ENCODE results near the gene MEX3A.
A peak's percentile ranks its signal among the peaks of the same experiment; 100 is the strongest.

GRCh38 chr1:156054500-156055280 lies 27.6 kb downstream of the MEX3A start, which contains the start of gene LAMTOR2:
- no peak for TF ChIP-seq ZNF281 (CRISPR knock-in tag; IDR thresholded peaks at IDR 0.05)
- no peak for TF ChIP-seq CTCF (IDR thresholded peaks at IDR 0.05)
- TF ChIP-seq SP1 (CRISPR knock-in tag; conservative IDR thresholded peaks at IDR 0.05) = peak; percentile 95
- TF ChIP-seq NR3C1 (CRISPR knock-in tag; conservative IDR thresholded peaks at IDR 0.05; ENCODE audit: low read depth) = no peak
- no peak for TF ChIP-seq ESRRA (CRISPR knock-in tag; IDR thresholded peaks at IDR 0.05; ENCODE audit: borderline replicate concordance)
- TF ChIP-seq KAT7 (CRISPR knock-in tag; IDR thresholded peaks at IDR 0.05; ENCODE audit: borderline replicate concordance) = no peak
- no peak for TF ChIP-seq ZMAT4 (CRISPR knock-in tag; IDR thresholded peaks at IDR 0.05)
- TF ChIP-seq TCF7 (CRISPR knock-in tag; IDR thresholded peaks at IDR 0.05; ENCODE audit: low read depth) = no peak
- no peak for TF ChIP-seq ATF3 (CRISPR knock-in tag; conservative IDR thresholded peaks at IDR 0.05)
- TF ChIP-seq HMGXB4 (CRISPR knock-in tag; IDR thresholded peaks at IDR 0.05) = 0 out of 2 replicates have a peak, but pooled peaks have one; percentile 42
- TF ChIP-seq ATF2 (CRISPR knock-in tag; IDR thresholded peaks at IDR 0.05; ENCODE audit: borderline replicate concordance, low read depth) = no peak
- TF ChIP-seq SMAD3 (CRISPR knock-in tag; IDR thresholded peaks at IDR 0.05; ENCODE audit: borderline replicate concordance) = no peak
- peak; percentile 24; the same call in 1 of the 2 replicates for TF ChIP-seq IRF1 (CRISPR knock-in tag; IDR thresholded peaks at IDR 0.05)
- peak; percentile 85 for TF ChIP-seq MAX (CRISPR knock-in tag; IDR thresholded peaks at IDR 0.05)

Data from WTC11 (cell line).